ENCODE measurements around the gene INSIG1.
A peak's percentile ranks its signal among the peaks of the same experiment; 100 is the strongest.

Gene INSIG1

GRCh38 chr7:155284496-155285274, 13.0 kb upstream of the INSIG1 start:
- no peak for DNase-seq
- TF ChIP-seq GATA1 (IDR thresholded peaks at IDR 0.05; ENCODE audit: low read depth, low read length) (no peak), POLR2A (IDR thresholded peaks at IDR 0.05; ENCODE audit: low read length) (no peak)

GRCh38 chr7:155285423-155285822, 12.3 kb upstream of the INSIG1 start:
- no peak for DNase-seq
- TF ChIP-seq POLR2A (IDR thresholded peaks at IDR 0.05; ENCODE audit: low read length) (no peak), GATA1 (IDR thresholded peaks at IDR 0.05; ENCODE audit: low read depth, low read length) (no peak)

GRCh38 chr7:155285833-155286232, 11.8 kb upstream of the INSIG1 start:
- no peak for TF ChIP-seq POLR2A (IDR thresholded peaks at IDR 0.05; ENCODE audit: low read length)
- no peak for TF ChIP-seq GATA1 (IDR thresholded peaks at IDR 0.05; ENCODE audit: low read depth, low read length)
- no peak for DNase-seq

DNA sequence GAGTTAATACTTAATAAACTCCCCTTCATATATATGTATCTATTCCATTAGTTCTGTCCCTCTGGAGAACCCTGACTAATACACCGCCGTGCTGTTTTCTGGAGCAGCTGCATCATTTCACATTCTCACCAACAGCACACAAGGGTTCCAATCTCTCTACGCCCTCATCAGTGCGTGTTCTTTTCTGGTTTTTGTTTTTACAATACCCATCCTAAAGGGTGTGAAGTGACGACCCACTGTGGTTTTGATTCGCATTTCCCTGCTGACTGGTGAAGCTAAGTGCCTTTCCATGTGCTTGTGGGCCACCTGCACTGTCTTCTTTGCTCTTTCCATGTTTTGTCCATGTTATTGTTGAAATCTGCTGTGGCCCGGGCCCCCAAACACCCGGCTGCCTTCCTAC, 11.0 kb upstream of the INSIG1 start:
- TF ChIP-seq GATA1 (IDR thresholded peaks at IDR 0.05; ENCODE audit: low read depth, low read length) (no peak), POLR2A (IDR thresholded peaks at IDR 0.05; ENCODE audit: low read length) (no peak)
- DNase-seq = no peak

GRCh38 chr7:155287284-155287935, 10.3 kb upstream of the INSIG1 start:
- no peak for TF ChIP-seq GATA1 (IDR thresholded peaks at IDR 0.05; ENCODE audit: low read depth, low read length)
- no peak for TF ChIP-seq POLR2A (IDR thresholded peaks at IDR 0.05; ENCODE audit: low read length)
- no peak for DNase-seq

DNA sequence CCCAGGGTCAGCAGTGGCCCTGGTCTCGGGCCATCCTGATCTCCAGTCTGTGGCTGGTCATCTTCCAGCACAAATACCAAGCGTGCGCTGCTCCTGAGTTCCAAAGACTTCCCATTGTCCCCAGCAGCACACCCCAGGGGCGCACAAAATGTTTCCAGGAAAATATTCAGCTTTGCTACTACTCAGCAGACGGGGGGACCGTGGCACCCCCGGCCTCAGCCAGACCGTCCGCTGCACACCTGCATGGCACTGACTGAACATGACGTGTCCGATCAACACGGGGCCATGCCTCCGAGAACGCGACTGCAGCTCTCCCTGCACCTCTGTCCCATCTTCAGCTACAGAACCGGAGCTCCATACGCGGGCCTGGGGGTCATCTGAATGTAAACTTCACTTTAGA, 9.6 kb upstream of the INSIG1 start:
- no peak for DNase-seq
- TF ChIP-seq GATA1 (IDR thresholded peaks at IDR 0.05; ENCODE audit: low read depth, low read length) = no peak

DNA sequence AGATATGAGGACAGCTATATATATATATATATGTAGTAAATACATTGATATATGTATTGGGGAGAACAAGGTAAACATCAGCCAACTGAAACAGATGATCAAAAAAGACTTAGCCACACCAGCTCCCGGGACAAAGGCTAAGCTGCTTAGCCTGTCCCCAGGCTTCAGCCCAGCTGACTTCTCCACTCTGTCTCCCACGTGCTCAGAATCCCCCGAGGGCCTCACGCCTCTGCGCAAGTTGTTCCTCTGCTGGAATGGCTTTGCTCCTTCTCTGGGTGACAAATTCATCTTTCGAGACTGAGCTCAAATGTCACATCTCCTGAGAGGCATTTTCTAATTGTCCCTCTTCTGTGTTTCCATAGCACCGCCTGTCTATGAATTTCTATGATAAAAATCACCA, 8.6 kb upstream of the INSIG1 start:
- TF ChIP-seq GATA1 (IDR thresholded peaks at IDR 0.05; ENCODE audit: low read depth, low read length) (no peak), POLR2A (IDR thresholded peaks at IDR 0.05; ENCODE audit: low read length) (no peak)
- DNase-seq = no peak

DNA sequence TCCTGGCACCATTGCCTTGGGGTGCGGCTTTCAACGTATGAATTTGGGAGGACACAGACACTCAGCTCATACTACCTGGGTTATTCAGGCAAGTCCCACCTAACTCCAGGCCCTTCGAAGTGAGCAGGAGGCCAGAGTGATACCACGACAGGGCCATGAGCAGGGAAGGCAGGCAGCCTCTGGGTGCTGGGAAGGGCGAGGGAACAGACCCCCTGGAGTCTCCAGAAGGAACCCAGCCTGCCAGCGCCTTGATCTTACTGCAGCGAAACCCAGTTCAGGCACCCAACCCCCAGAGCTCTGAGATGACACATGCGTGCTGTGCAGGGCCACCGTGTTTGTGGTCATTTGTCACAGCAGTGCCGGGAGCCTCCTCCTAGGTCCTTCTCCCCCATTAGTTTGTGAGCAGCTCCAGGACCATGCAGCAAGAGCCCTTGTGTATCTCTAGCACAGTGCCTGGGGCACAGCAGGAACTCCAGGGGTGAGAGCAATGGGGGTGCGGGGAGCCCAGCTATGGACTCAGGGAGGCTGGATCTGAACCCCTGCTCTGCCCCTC, 7.7 kb upstream of the INSIG1 start:
- DNase-seq = no peak
- TF ChIP-seq POLR2A (IDR thresholded peaks at IDR 0.05; ENCODE audit: low read length) = no peak
- no peak for TF ChIP-seq GATA1 (IDR thresholded peaks at IDR 0.05; ENCODE audit: low read depth, low read length)

DNA sequence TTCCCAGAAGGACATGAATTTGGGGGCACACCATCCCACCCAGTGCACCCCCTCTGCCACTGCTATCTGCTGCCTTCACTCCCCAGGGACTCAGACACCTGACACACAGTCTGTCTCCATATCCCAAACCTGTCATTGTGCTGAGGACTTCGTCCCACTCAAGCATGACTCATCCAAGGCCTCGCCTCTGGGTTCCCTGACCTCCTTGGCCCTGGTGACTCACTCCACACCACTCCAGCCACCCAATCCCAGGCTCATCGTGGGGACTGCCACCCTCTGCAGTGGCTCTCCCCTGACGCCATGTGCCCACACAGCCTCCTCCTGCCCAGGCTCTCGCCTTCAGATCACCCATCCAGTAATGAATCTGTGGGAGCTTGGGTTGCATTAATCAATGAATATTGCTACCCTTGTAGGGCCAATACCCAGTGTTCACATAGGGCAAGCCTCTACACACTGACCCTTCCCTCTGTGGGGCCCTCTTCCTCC, 6.6 kb upstream of the INSIG1 start:
- TF ChIP-seq POLR2A (IDR thresholded peaks at IDR 0.05; ENCODE audit: low read length) (no peak), GATA1 (IDR thresholded peaks at IDR 0.05; ENCODE audit: low read depth, low read length) (no peak)
- peak; percentile 14 to 63 for DNase-seq

DNA sequence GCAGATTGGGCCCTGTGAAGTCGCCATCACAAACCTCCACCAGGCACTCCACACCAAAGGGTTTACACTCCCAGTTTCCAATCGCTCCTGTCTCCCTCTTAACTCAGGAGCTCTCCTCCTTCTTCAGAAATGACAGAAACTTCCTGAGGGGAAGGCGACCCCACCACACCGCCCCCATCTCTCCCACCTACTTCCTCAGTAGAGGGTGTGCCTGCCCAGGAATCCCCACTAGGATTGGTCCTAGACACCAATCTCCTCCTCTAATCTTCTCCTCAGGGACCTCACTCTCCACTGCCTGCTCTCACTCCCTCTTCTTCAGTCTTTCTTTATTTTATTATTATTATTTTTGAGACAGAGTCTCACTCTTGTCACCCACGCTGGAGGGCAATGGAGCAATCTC, 5.9 kb upstream of the INSIG1 start:
- no peak for TF ChIP-seq POLR2A (IDR thresholded peaks at IDR 0.05; ENCODE audit: low read length)
- no peak for TF ChIP-seq GATA1 (IDR thresholded peaks at IDR 0.05; ENCODE audit: low read depth, low read length)
- DNase-seq = no peak

DNA sequence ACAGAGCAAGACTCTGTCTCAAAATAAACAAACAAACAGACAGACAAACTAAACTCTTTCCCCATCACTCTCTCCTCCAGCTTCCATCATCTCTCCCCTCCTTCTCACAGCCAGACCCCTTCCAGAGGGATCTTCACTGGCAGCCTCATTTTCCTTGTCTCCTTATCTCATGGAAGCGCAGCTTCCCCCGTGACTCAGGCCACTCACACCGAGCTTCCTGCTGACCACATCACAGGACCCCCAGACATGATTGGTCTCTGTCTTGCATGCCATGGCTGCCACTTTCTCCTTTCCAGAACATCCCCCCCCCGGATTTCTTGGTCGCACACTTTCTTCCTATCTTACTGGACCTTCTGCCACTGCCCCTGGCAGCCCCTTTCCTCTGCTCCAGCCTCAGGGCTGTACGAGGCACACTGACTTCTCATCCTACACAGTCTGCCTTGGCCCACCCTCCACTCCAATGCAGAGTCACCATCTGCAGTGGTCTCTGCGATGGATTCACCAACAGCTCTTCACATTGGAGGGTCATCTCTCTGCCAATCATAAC, 4.9 kb upstream of the INSIG1 start:
- no peak for DNase-seq
- TF ChIP-seq GATA1 (IDR thresholded peaks at IDR 0.05; ENCODE audit: low read depth, low read length) (no peak), POLR2A (IDR thresholded peaks at IDR 0.05; ENCODE audit: low read length) (no peak)

- peak in 1 of 2 experiments; percentile 27 for DNase-seq
- TF ChIP-seq GATA1 (IDR thresholded peaks at IDR 0.05; ENCODE audit: low read depth, low read length) (no peak), POLR2A (IDR thresholded peaks at IDR 0.05; ENCODE audit: low read length) (no peak)
Measured at GRCh38 chr7:155293721-155294510, 3.8 kb upstream of the INSIG1 start.

DNA sequence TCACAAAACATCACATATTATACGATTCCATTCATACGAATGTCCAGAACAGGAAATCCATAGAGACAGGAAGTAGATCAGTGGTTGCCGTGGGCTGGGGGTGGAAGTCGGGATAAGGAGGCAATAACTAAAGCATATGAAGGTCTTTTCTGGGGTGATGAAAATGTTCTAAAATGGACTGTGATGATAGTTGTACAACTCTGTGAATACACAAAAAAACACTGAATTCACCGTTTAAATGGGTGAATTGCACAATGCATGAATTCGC, 3.2 kb upstream of the INSIG1 start:
- no peak for DNase-seq
- TF ChIP-seq GATA1 (IDR thresholded peaks at IDR 0.05; ENCODE audit: low read depth, low read length) (no peak), POLR2A (IDR thresholded peaks at IDR 0.05; ENCODE audit: low read length) (no peak)

GRCh38 chr7:155295511-155295910, 2.2 kb upstream of the INSIG1 start:
- DNase-seq = no peak
- no peak for TF ChIP-seq GATA1 (IDR thresholded peaks at IDR 0.05; ENCODE audit: low read depth, low read length)
- no peak for TF ChIP-seq POLR2A (IDR thresholded peaks at IDR 0.05; ENCODE audit: low read length)

All from erythroblast (primary cell).